Hepatic stellate cell (primary cell): ENCODE data around the gene WDR93.
A peak's percentile ranks its signal among the peaks of the same experiment; 100 is the strongest.

Experiments
- DNase-seq: peaks from one replicate; pipeline ENCODE4 v3.0.0; 2011; ENCODE audit warnings: low spot score

The WDR93 gene

DNA sequence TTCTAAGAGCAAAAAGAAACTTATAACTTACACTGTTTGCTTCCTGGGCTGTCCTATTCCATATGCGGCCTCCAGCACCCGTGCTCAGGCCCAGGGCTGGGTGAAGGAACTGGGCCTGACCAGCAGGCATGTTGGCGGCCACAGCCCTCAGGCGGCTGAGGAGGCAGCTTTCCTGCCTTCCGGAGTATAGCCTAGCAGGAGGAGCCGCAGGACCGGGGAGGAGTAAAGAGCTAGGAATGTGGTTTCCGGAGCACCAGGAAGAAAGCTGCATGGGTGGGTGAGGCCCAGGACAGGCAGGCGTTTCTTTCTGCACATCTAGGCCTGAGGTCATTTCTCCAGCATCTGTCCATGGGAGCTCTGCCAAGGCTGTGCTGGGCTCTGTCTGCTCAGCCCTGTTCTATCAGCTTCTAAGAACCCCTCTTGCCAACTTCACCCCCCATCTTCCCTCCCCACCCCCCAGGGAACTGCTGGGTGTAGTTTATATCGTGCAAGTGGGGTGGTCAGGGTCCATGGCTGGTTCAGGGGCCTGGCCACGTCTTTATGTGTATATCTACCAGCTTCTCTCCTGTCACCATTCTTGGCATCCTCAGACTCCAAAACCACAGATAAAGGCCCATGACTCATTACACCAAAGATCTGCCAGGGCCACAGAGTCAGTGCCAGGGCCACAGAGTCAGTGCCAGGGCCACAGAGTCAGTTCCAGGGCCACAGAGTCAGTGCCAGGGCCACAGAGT, 27.6 kb upstream of the WDR93 start:
- peak; percentile 95 for DNase-seq

DNA sequence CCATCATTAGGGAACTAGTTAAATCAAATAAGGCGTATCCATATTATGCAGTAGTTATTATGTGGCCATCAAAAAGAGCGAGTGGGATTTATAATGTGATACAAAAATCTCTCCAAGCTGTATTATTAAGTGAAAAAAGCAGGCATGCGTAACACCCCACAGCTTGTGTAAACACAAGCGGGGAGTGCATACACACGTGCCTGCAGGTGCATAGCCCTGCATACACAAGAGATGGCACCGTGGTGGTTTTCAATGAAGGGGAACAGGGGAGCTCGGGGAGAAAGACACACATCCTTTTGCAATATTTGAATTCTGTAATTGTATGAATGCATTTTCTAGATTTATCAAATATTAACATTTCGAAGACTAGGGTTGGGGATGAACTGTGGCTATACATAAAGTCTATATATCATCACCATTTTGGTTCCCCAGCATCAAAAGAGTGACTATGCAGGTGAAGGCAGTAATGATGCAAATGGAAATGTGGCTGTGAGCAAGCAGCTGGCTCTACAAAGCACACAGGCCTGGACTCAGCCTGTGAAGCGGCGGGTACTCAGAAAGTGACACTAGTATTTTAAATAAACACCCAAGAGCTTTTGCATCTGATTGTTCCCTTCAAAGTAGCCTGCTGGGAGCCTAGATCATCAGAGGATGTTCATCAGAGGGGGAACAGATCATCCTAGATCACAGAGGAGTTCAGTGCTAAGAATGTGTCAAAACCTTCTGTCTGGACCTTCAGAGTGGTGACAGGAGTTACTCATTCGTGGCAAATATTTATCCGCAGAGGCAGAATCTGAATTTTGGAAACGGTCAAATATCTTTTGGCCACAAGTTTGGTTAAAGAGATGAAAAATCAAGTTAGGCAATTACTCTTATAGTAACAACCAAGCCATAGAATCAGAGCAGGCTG, 25.9 kb upstream of the WDR93 start:
- no peak for DNase-seq

DNA sequence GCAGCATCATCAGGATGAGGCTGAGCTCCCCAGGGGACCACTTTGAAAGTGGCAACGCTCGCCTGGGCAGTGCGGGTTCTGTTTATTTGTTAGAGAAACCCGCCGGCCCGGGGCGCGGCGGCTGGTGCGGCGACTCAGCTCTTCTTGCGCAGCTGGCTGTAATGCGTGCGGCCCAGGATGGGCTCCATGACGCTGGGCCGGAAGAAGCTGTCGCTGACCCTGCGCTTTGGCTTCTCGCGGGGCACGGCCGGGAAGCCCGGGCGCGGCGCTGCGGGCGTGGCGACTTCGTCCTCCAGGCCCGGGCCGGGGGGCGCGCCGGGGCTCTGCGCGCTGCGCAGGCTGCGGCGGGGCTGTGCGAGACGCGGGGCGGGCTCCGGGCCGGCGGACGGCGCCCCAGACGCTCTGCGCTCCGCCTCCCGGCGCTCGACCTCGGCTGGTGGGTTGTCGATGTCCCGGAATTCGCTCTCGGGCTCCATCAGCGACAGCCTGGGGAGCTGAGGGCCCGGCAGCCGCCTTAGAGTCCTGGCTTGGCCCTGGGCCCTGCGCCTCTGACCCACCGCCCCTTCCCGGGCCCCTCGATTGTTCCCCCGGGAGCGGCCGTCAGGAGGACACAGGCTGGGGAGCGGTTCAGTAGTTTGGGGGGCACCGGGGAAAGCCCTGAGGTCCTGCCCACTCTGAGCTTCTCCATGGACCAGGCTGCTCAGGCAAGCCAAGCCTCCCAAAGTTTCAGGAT, 25.0 kb upstream of the WDR93 start:
- DNase-seq, result peak; percentile 69

DNA sequence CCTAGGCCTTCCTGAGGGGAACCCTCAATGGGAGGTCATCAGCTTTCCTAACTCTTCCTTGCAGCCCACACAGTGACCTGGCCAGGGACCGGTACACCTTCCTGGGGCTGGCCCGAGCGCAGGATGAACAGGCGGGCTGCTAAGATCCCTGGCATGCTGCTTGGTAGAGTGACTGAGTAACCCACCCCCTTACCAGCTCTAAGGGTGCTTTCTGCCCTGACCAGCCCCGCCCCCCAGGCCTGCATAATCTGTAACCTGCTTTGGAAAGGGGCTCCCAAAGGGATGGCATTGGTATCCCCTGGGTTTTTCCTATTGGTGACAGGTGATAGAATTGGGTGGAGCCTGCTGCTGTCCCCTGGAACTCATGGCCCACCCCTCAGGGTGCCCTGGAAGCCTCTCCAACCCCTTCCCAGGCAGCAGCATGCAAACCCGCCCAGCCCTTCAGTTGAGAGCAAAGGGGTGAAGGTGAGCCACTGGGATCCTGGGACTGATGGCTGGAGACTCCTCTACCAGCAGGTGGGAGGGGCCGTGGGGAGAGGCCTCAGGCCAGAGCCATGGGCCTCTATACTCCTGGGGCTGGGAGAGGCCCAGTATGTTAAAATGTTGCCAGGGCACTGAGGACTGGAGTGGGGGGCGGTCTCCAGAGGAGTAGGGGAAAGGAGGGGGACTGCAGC, 24.3 kb upstream of the WDR93 start:
- no peak for DNase-seq

DNA sequence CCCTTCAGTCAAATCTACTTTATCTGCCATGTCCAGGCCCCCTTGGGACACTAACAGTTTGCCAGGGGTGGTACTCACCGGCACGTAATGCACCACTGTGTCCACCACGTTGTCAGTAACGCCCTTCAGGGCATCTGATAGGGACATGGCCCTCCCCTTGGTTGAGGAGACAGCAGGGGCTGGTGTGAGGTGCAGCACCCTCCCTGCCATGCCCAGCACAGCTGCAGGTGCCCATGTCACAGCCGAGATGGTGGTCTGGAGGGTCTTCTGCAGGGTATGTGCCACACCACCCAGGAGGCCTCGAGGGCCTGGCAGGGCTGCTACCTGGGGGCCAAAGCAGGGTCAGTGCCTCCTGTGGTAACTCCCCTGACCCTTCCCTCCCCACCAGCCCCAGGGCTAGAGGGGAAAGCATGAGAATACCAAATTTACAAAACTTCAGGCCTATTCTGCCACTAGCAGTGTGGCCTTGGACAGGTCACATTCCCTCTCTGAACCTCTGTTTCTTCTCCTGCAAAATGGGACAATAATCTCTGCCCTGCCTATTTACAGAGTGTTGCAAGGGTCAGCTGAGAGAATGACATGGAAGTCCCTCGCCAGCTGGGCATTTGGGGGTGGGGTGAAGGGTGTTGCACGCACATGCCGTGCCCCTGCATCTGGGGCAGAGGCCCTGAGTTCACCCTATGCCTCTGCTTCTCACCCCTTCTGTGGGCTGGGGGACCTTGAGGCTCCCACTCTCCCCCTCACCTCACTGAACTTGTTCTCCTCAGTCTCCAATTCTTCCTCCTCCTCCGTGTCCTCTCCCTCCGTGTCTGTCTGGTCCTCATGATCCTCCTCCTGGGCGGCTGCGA, 23.5 kb upstream of the WDR93 start:
- no peak for DNase-seq

DNA sequence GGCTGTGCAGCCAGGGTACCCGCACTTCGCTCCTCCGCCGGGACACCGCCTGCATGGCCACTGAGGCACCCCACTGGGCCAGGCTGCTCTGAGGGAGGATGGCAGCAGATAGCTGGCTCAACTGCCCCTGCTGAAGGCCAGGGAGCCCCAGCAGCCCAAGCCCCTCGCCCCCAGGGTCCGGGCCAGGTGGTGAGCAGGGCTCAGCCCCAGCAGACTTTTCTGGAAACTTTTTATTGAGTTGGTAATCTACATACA, 23.0 kb upstream of the WDR93 start:
- DNase-seq, result no peak

DNA sequence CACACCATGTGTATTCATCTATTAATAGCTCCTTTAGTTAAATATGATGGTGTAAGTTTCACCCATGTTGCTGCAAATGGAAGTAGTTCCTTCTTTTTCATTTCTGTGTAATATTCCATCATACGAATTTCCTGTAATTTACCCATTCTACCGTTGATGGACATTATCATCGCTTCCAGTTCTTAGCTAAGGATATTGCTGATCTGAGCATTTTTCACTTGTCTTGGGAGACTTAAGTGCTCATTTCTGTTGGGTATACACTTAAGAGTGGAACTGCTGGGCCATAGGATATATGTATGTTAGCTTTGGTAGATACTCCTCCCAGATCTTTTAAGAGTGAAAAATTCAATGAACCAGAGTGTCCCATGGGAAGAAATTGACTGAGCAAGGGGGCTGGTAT, 22.4 kb upstream of the WDR93 start:
- DNase-seq, result no peak

DNA sequence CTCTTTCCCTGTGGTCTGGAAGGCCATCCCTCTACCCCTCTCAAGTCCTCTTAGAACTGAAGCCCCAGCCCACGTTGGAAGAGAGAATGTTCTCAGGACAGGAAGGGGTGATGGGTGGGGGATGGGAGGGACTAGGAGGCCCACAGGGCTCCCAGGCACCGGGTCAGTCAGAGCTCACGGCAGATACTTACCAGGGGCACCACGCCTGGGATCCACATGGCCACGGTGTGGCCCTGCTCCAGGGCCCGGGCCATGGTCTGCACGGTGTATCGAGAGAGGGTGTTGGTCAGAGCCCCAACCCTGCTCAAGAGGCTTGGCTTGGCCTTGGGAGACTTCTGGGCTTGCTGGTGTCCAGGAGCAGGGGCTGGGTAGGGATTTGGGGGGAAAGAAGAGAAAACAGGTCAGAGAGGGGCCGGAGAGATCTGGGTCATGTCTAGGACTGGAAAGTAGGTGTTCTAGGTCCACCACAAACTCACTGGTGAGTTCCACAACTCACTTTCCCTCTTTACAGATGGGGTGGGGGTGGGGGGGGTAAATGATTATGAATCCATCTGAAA, 21.2 kb upstream of the WDR93 start:
- DNase-seq, result no peak

DNA sequence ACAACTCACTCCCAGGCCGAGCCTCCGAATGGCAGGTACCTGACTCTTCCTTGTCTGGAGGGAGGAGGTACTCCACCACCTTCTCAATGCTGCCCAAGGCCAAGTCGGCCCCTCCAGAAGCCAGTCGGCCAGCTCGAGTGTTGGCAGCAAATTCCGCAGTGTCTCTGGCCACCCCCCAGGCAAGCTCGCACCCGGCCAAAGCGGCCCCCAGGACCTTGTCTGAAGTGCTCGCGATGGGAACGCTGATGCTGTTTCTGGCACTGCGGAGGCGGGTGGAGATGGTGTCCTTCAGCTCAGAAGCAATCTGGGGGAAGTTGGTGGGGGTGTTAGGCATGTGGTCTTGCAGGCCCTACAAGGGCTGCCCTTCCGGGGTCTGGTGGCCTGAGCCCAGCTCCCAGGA, 20.7 kb upstream of the WDR93 start:
- no peak for DNase-seq

DNA sequence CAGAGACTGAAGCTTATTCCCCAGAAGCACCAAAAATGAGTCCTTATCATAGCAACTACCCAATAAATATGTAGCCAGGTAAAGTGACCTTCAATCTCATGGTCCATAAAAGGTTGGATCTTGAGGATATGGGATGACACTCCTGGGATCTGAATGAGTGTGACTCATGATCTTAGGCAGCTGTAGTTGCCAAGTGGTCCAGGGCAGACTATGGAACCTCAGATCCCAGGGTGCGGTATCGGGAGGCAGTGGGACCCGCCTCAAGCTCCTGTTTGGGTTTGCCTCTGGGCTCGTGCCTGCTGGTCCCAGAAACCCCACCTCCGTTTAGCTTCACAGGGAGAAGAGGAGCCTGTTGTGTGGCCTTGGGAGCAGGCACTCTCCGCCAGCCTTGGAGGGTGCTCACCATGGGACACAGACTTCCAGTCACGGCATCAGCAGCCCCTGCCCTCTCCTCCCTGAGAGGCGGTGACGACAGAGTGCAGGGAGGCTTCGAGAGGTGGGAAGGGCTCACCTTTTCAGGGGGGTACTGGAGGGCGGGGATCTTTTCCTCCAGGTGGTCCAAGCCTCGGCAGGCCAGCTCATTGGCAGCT, 19.5 kb upstream of the WDR93 start:
- no peak for DNase-seq

DNA sequence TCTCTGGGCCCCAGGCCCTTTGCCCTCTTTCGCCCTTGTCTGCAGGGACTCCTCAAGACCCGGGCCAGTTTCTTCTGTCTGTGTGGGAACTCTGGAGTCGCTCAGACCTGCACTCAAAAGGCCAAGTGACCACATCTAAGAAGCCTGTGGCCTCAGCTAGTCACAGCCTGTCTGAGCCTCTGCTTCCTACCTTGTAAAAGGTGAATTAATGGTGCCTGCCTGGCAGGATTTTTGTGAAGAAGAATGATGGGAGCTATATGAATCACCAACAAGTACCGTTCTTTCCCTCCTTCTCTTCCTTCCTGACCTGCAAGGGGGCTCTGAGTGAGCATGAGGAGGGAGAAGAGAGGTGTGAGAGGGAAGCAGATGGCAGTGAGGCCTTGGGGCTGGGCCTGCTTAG, 18.9 kb upstream of the WDR93 start:
- no peak for DNase-seq

DNA sequence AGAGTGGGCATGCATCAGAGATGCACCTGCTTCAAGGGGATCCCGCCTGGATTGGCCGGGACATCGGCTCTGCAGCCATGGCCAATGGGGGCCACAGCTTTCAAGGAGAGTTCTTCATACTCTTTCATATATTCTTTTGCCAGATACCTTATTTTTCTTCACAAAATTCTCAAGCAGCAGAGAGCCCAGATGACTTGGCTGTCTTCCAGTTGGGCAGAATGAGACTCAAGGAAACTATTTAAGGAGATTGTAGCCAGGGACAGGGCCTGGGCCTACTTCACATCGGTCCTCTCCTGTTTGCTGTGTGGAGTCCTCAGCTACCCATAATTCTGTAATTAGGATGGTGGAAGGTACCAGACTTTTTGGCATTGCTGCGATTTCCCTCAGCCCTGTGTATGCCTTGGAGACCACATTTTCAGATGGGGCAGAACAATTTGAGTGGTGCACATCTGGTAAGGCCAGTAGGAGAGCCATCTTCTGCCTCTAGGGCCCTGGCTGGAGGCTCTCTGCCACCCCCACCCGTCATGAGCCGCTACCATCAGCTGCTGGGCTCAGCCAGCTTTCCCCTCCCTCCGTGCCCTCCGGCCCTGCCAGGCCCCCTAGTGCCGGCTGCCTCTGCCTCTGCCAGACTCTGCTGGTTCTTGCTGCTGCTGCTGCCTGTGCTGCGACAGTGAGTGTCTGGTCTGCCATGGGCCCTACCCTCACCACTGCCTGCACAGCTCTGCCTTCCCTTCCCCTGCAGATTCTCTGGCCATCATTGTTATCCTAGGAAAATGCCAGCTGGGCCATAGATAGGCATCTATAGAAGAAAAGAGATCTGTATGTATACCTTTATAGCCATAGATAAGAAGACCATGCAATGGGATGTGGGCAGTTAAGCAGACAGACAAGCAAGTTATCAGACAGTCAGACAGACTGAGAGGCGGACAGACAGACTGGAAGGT, 18.1 kb upstream of the WDR93 start:
- DNase-seq, result no peak

DNA sequence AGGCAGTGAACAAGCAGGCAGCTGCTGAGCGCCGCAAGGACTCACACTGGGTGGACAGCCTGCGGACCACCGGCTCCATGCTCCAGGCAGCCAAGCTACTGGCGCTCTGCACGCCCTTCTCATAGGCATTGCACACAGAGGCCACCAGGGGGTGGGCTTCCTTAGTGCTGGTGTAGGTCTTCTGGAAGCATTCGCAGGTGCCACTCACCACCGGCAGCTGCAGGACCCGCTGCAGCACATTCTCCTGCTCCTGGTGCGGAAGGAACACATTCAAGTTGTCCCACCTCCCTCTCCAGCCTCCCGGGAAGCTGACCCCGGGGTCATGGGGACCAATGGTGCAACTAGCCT, 17.5 kb upstream of the WDR93 start:
- no peak for DNase-seq

DNA sequence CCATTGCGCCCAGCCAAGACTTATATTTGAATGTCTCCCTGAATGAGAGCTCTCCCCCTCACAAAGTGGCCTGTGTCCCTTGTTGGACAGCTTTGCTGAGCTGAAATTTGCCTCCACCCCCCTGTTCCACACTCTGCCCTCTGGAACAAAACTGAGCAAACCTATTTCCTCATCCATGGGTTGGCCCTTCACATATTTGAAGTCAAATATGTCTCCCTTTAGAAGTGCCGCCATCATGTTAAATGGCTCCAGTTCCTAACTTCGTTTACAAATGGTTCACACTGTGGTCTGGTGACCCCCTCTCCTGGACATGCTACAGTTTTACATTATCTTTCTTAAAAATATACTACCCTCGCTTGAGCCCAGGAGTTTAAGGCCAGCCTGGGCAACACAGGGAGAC, 16.1 kb upstream of the WDR93 start:
- DNase-seq, result no peak

DNA sequence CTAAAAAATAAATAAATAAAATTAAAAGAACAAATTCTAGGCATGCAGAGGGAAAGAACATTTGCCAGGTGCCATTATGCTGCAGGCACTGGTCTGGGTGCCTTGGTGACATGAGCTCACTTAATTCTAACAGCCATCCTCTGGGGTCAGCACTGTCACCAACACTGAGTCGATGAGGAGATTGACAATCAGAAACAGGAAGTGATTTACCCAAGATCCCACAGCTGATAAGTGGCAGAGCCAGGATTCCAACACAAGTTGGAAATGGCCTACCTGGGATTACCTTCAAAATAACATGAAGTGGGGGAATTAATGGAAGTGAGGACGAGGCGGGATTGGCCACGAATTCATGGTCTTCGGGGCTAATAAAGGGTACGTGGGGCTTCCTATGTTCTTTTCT, 15.0 kb upstream of the WDR93 start:
- no peak for DNase-seq

DNA sequence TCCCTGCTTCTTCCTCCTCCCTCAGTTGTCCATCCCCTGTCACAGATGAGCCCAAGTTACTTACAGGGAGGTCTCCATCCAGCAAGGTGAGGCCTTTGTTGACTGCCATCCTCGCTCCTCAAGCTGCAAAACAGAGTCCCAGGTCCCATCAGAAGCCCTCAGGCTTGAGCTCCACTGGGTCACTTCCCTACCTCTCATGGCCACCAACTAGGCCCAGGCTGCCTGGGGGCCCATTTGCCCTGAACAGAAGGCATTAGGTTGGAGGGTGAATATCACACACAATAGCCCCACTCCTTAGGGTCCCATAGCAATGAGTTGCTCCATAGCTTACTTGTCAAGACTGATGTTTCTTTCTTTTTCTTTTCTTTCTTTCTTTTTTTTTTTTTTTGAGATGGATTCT, 13.2 kb upstream of the WDR93 start:
- DNase-seq, result no peak

DNA sequence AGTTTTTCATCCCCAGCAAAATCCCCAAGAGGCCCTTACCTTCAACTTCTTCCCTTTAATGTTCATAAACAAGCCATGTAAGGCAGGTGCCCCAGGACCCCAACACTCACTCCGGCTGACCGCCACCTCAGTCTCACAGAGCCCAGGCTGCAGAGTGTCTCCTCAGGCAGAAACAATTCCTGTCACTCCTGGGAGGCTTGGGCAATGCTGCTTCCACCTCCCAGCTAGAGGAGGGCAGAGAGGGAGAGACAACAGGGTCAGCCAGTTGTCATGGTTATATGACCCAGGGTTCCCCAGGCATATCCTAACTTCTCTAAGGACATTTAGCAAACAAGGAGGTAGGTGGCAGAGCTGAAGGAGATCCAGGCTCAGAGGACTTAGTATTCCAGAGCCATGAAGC, 11.4 kb upstream of the WDR93 start, which contains the start of gene PLIN1:
Gene PLIN1, minus strand, starts transcription at position 156 of the 400 bp plus-strand sequence. CDS start 1,878 bp downstream, outside the sequence.
- no peak for DNase-seq

DNA sequence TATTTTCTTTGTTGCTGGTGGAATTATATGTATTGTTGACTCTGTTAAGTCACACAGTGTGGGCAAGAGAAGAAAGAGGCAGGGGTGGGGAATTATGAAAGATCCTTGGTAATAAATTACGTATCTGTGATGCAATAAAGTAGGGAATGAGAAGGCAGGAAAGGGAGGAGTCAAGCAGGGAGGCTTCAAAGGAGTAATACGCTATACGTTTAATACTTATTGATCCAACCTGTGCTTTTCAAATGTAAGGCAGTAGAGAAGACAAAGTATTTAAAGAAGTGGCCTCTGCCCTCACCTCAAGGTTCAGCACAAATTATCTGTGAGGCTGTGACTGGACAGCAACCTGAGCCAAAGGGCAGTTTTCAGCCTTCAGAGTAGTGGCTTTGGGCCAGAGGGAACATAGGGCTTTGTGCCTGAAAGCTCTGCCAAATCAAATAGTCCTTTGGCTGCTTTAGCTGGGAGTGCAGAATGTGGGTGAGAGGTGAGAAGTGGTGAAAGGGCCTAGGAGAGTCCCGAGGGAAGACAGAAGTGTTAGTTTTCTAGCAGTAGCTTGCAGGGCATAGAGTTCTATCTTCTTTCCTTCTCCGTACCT, 10.2 kb upstream of the WDR93 start:
- no peak for DNase-seq

DNA sequence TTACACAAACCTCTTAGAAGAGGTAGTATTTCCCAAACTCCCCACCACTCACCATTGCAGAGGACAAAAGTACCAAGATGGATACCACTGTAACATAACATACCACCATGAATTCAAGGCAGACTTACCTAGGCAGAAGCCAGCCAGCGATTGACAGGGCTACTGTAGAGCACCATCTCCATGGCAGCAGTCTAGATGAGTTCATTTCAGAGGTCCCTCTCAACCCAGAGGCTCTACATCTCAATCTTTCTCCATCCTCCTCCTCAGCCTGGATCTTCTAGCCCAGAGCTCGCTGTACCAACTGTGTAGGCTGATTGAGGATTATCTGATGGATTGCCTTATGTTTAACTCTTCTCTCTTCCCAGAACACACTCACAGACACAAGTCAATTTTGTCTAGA, 9.5 kb upstream of the WDR93 start:
- DNase-seq, result no peak
